Gastrocnemius medialis (tissue), 4 donors: ENCODE results near the gene GULP1.

Experiments used
- CTCF ChIP-seq, 5 experiments: fragments of 450-650 bp in 3 of 5; fragments of 200-600 bp in 2 of 5; sonication (generic) in 2 of 5; IDR thresholded peaks in 4 of 5; conservative IDR thresholded peaks in 1 of 5; 1 replicate in 4 of 5; 2 replicates in 1 of 5; pipeline ENCODE4 v1.5.1; 2016 to 2019; ENCODE audit warnings: antibody characterized with exemption in 5 of 5, mild to moderate bottlenecking in 3 of 5, moderate library complexity in 3 of 5
- POLR2A ChIP-seq, 2 donors: fragments of 450-650 bp; IDR thresholded peaks; one replicate each; pipeline ENCODE4 v1.6.1; 2017; ENCODE audit warnings: antibody characterized with exemption in 2 of 2, mild to moderate bottlenecking in 2 of 2, moderate library complexity in 2 of 2

GRCh38 chr2:188378371-188378950, 86.8 kb downstream of the GULP1 start:
- TF ChIP-seq CTCF (IDR thresholded peaks at IDR 0.05 in 4 of 5, conservative IDR thresholded peaks at IDR 0.05 in 1 of 5) (no peak), POLR2A (IDR thresholded peaks at IDR 0.05) (no peak)
